Measurements from ENCODE around the gene C3orf20. TPM values are rescaled to one million over a fixed set of nuclear protein-coding genes. Genes with fewer than 3 reads are reported as not detected.
"Not testable (repeated sequence)": the region's sequence is repeated elsewhere in the genome, so short reads cannot be mapped to it uniquely, and the experiment has no call there.

C3orf20 gene
- total RNA-seq, 4 donors from 2014 or later, result not detected

DNA sequence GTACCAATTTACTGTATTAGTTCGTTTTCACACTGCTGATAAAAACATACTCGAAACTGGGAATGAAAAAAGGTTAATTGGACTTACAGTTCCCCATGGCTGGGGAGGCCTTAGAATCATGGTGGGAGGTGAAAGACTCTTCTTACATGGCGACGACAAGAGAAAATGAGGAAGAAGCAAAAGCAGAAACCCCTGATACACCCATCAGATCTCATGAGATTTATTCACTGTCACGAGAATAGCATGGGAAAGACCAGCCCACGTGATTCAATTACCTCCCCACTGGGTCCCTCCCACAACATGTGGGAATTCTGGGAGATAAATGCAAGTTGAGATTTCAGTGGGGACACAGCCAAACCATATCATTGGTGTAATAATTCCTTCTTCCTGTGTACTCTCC, 69.6 kb downstream of the C3orf20 start:
- no peaks in the 10 kb centered on the region for H3K4me1 ChIP-seq
- intact Hi-C loops (cut with DNase I), result no loop called here
- no peaks in the 10 kb centered on the region for H3K27me3 ChIP-seq
- no peak for DNase-seq
- H3K36me3 ChIP-seq, result no peaks in the 10 kb centered on the region
- no peaks in the 10 kb centered on the region for H3K9me3 ChIP-seq
- no peak overlapping the region for H3K4me3 ChIP-seq
- no peak overlapping the region for H3K27ac ChIP-seq
- TF ChIP-seq, protein P1, sequence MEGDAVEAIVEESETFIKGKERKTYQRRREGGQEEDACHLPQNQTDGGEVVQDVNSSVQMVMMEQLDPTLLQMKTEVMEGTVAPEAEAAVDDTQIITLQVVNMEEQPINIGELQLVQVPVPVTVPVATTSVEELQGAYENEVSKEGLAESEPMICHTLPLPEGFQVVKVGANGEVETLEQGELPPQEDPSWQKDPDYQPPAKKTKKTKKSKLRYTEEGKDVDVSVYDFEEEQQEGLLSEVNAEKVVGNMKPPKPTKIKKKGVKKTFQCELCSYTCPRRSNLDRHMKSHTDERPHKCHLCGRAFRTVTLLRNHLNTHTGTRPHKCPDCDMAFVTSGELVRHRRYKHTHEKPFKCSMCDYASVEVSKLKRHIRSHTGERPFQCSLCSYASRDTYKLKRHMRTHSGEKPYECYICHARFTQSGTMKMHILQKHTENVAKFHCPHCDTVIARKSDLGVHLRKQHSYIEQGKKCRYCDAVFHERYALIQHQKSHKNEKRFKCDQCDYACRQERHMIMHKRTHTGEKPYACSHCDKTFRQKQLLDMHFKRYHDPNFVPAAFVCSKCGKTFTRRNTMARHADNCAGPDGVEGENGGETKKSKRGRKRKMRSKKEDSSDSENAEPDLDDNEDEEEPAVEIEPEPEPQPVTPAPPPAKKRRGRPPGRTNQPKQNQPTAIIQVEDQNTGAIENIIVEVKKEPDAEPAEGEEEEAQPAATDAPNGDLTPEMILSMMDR (IDR thresholded peaks at IDR 0.05), result no peak
- 64 to 70% methylated on average over 6 of the region's 6 CpGs for WGBS, 2 donors

DNA sequence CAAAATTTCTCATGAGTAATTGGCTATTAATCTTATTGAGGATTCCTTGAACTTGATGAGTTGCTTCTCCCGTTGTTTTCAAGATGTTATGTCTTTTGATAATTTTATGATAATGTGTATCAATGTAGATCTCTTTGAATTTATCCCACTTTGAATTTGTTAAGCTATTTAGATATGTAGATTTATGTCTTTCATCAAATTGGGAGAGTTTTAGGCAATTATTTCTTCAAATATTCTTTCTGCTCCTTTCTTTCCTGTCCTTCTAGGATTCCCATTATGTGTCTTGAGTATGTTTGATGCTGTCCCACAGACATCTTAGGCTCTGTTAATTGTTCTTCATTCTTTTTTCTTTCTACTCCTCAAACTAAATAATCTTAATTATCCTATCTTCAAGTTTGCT, 75.7 kb downstream of the C3orf20 start:
- intact Hi-C loops (cut with DNase I), result no loop called here
- no peak for DNase-seq
- peaks cover 0 to 19% (median 4%) of the 10 kb centered on the region in 3 donors for H3K9me3 ChIP-seq
- 46 to 74% methylated on average over 1 of the region's 1 CpG for WGBS, 2 donors
- no peaks in the 10 kb centered on the region for H3K27me3 ChIP-seq
- no peak overlapping the region for H3K27ac ChIP-seq
- H3K4me1 ChIP-seq, result no peaks in the 10 kb centered on the region
- no peaks in the 10 kb centered on the region for H3K36me3 ChIP-seq
- TF ChIP-seq POLR2A (IDR thresholded peaks at IDR 0.05), result no peak
- TF ChIP-seq, protein P1 (IDR thresholded peaks at IDR 0.05), result no peak
- no peak overlapping the region for H3K4me3 ChIP-seq

DNA sequence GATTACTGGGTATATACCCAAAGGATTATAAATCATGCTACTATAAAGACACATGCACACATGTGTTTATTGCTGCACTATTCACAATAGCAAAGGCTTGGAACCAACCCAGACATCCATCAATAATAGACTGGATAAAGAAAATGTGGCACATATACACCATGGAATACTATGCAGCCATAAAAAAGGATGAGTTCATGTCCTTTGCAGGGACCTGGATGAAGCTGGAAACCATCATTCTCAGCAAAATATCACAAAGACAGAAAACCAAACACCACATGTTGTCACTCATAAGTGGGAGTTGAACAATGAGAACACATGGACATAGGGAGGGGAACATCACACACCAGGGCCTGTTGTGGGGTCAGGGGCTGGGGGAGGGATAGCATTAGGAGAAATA, 78.0 kb downstream of the C3orf20 start:
- H3K9me3 ChIP-seq, result peaks cover 0 to 19% (median 4%) of the 10 kb centered on the region in 3 donors
- H3K27ac ChIP-seq; H3K4me1 ChIP-seq; H3K27me3 ChIP-seq; DNase-seq; H3K36me3 ChIP-seq; H3K4me3 ChIP-seq; intact Hi-C loops (cut with DNase I): not testable (repeated sequence)

DNA sequence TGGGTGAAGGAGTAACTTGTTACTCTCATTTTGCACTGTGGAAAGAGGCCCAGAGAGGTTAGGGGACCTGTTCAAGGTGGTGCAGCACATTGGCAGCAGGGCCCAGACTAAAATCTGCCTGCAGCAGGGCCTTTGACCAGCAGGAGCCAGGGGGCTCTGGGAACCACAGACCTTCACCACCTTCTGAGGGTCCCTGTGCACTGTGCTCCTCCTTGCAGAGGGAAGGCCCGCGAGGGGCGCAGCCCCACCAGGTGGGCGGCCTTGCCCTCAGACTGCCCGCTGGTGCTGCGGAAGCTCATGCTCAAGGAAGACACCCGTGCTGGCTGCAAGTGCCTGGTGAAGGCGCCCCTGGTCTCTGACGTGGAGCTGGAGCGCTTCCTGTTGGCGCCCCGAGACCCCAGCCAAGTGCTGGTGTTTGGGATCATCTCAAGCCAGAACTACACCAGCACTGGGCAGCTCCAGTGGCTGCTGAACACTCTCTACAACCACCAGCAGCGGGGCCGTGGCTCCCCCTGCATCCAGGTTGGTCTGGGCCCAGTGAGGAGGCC, 82.3 kb downstream of the C3orf20 start:
- intact Hi-C loops (cut with DNase I), result no loop called here
- H3K27ac ChIP-seq, result no peak overlapping the region
- H3K27me3 ChIP-seq, result no peaks in the 10 kb centered on the region
- no peak for DNase-seq
- no peaks in the 10 kb centered on the region for H3K4me1 ChIP-seq
- H3K36me3 ChIP-seq, result no peaks in the 10 kb centered on the region
- WGBS, 2 donors, result 91% methylated on average over 9 of the region's 14 CpGs; no CpG with 5 or more reads in 1 of the 2 donors
- TF ChIP-seq, protein P1 (IDR thresholded peaks at IDR 0.05), result no peak
- no peak for TF ChIP-seq POLR2A (IDR thresholded peaks at IDR 0.05)
- H3K9me3 ChIP-seq, result peaks cover 0 to 1% (median 0%) of the 10 kb centered on the region in 3 donors
- H3K4me3 ChIP-seq, result no peak overlapping the region

DNA sequence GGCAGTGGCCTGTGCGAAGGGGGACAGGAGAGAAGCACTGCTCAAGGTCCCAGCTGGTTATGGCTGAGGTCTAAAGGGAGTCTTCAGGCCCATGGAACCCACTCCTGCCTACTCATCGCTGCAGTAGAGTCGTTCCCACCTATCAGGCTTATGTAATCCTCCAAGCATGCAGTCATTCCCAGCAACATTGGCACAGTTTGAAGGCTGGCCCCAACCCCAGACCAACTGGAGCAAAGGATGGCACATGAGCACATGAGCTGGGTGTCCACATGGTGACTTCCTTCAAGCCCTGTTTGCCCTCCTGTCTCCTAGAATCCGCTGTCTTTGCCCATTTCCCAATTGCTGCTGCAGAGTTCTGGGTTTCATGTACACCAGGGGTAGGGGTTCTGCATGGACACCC, 83.4 kb downstream of the C3orf20 start:
- no peaks in the 10 kb centered on the region for H3K36me3 ChIP-seq
- no peaks in the 10 kb centered on the region for H3K9me3 ChIP-seq
- no peaks in the 10 kb centered on the region for H3K4me1 ChIP-seq
- H3K27me3 ChIP-seq, result no peaks in the 10 kb centered on the region
- no peak for TF ChIP-seq POLR2A (IDR thresholded peaks at IDR 0.05)
- TF ChIP-seq, protein P1 (IDR thresholded peaks at IDR 0.05), result no peak
- H3K4me3 ChIP-seq, result no peak overlapping the region
- DNase-seq, result no peak
- 75 to 97% methylated on average over 3 to 4 of the region's 4 CpGs for WGBS, 2 donors
- no peak overlapping the region for H3K27ac ChIP-seq
- intact Hi-C loops (cut with DNase I), result no loop called here

DNA sequence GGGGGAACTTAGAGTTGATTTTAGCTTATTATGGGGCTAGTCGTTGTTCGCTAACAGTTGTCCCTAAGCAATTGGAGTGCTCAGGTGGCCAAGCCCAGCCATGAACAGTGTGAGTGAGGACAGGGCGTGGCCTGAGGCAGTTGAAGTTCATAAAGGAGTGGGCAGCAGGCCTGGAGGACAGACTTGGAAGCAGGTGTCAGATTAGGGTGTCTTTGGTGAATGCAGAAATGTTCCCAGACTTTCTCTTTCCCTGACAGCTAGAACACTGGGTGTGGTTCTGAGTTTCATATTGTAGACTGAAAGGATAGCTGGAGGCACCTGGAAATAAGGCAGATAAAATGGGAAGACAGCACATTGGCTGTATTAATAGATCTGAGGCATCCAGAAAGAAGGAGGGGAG, 84.0 kb downstream of the C3orf20 start:
- WGBS, 2 donors, result 75 to 83% methylated on average over 2 to 3 of the region's 3 CpGs
- Histone ChIP-seq H3K4me3 (no peak overlapping the region), H3K27ac (no peak overlapping the region), H3K27me3 (no peaks in the 10 kb centered on the region), H3K9me3 (no peaks in the 10 kb centered on the region), H3K36me3 (no peaks in the 10 kb centered on the region), H3K4me1 (no peaks in the 10 kb centered on the region)
- DNase-seq, result no peak
- intact Hi-C loops (cut with DNase I), result no loop called here
- TF ChIP-seq, protein P1 (IDR thresholded peaks at IDR 0.05), result no peak

Measured in esophagus squamous epithelium (tissue), 5 donors.